Testis (tissue), 2 donors: ENCODE results near the gene ZFYVE16.

Experiments used
- CTCF ChIP-seq, 3 experiments: fragments of 450-650 bp in 2 of 3; fragments of 200-600 bp in 1 of 3; sonication (generic) in 1 of 3; IDR thresholded peaks; one replicate each; pipeline ENCODE4 v1.5.1; 2016 to 2019; ENCODE audit warnings: antibody characterized with exemption in 3 of 3, mild to moderate bottlenecking in 2 of 3, moderate library complexity in 1 of 3
- POLR2A ChIP-seq: fragments of 450-650 bp; IDR thresholded peaks from one replicate; pipeline ENCODE4 v1.6.1; 2017; ENCODE audit warnings: antibody characterized with exemption, mild to moderate bottlenecking, moderate library complexity

GRCh38 chr5:80409367-80409966, 1.6 kb downstream of the ZFYVE16 start:
- no peak for TF ChIP-seq CTCF (IDR thresholded peaks at IDR 0.05)
- TF ChIP-seq POLR2A, result no peak
